Choroid plexus epithelial cell (primary cell): ENCODE results near the gene AIF1L.

ENCODE experiments used
- DNase-seq: peaks from one replicate; pipeline ENCODE4 v3.0.0-alpha.2; 2010; ENCODE audit warnings: low read depth
- H3K4me3 ChIP-seq: 2 replicates; pipeline ENCODE4 v1.5.1; 2011; ENCODE audit warnings: low read depth, mild to moderate bottlenecking, control low read depth, low read length, moderate library complexity
- CTCF ChIP-seq: conservative IDR thresholded peaks from 2 replicates; pipeline ENCODE4 v1.5.1; 2011; ENCODE audit warnings: low read depth, mild to moderate bottlenecking, control low read depth, inconsistent platforms, low read length, moderate library complexity

AIF1L gene

GRCh38 chr9:131067625-131068024 is 28.7 kb upstream of the AIF1L start:
- H3K4me3 ChIP-seq: no peak overlapping the region
- no peak for TF ChIP-seq CTCF
- no peak for DNase-seq

- H3K4me3 ChIP-seq: no peak overlapping the region
- DNase-seq: no peak
- no peak for TF ChIP-seq CTCF
Measured at GRCh38 chr9:131068076-131068816, 28.1 kb upstream of the AIF1L start.

GRCh38 chr9:131069699-131070098 is 26.6 kb upstream of the AIF1L start:
- DNase-seq: no peak
- H3K4me3 ChIP-seq: no peak overlapping the region
- no peak for TF ChIP-seq CTCF

- DNase-seq: no peak
- no peak overlapping the region for H3K4me3 ChIP-seq
- TF ChIP-seq CTCF: no peak
Measured at GRCh38 chr9:131072107-131072870, 24.0 kb upstream of the AIF1L start.

- no peak for TF ChIP-seq CTCF
- DNase-seq: no peak
- no peak overlapping the region for H3K4me3 ChIP-seq
Measured at GRCh38 chr9:131072871-131073237, 23.5 kb upstream of the AIF1L start.

- TF ChIP-seq CTCF: no peak
- H3K4me3 ChIP-seq: no peak overlapping the region
- no peak for DNase-seq
Measured at GRCh38 chr9:131076347-131077195, 19.8 kb upstream of the AIF1L start.
